HepG2 (cell line): ENCODE results near the gene CIAO3. TPM values are rescaled to one million over a fixed set of nuclear protein-coding genes. Genes with fewer than 3 reads are reported as not detected.
A peak's percentile ranks its signal among the peaks of the same experiment; 100 is the strongest.

Experiments
- CCDC6 ChIP-seq: sonication (generic); formaldehyde crosslinking; IDR thresholded peaks from 2 replicates; pipeline ENCODE4 v1.8.1; 2022; ENCODE audit warnings: mild to moderate bottlenecking, missing genetic modification reagents, moderate library complexity
- DNMT1 ChIP-seq: sonication (generic); formaldehyde crosslinking; IDR thresholded peaks from 2 replicates; pipeline ENCODE4 v1.5.1; 2020; ENCODE audit warnings: mild to moderate bottlenecking, missing genetic modification reagents
- NAIF1 ChIP-seq: sonication (generic); formaldehyde crosslinking; IDR thresholded peaks from 2 replicates; pipeline ENCODE4 v1.5.0; 2020; ENCODE audit warnings: mild to moderate bottlenecking, missing genetic modification reagents, borderline replicate concordance
- SPEN ChIP-seq: sonication (generic); formaldehyde crosslinking; IDR thresholded peaks from 2 replicates; pipeline ENCODE4 v1.5.1; 2020; ENCODE audit warnings: low read depth, mild to moderate bottlenecking, missing genetic modification reagents
- TAF15 ChIP-seq: fragments of 200-400 bp; formaldehyde crosslinking; IDR thresholded peaks from one replicate; pipeline ENCODE4 v1.6.1; 2018; ENCODE audit warnings: mild to moderate bottlenecking, low read depth, low read length; ENCODE audit not compliant: poor library complexity, severe bottlenecking
- TFAP4 ChIP-seq: sonication (generic); IDR thresholded peaks from 2 replicates; pipeline ENCODE4 v1.6.1; 2016; ENCODE audit warnings: low read depth, borderline replicate concordance
- ZC3H13 ChIP-seq: sonication (generic); formaldehyde crosslinking; IDR thresholded peaks from 2 replicates; pipeline ENCODE4 v1.8.1; 2023; ENCODE audit warnings: mild to moderate bottlenecking, missing genetic modification reagents, moderate library complexity
- ZNF263 ChIP-seq: sonication (generic); formaldehyde crosslinking; IDR thresholded peaks from 2 replicates; pipeline ENCODE4 v1.4.0; 2020; ENCODE audit warnings: missing genetic modification reagents
- ZNF572 ChIP-seq: sonication (generic); formaldehyde crosslinking; IDR thresholded peaks from 2 replicates; pipeline ENCODE4 v1.5.1; 2020; ENCODE audit warnings: mild to moderate bottlenecking, missing genetic modification reagents
- polyA plus RNA-seq, 8 experiments: library from polyadenylated mRNA; depleted of rRNA in 3 of 8; stranded (reverse) in 7 of 8; unstranded in 1 of 8; fragments of >200 nt; fragmentation: Illumina TruSeq in 4 of 8; extraction: Trizol in 4 of 8; gene quantifications; 2 replicates each; pipeline versions ENCODE4 v1.2.1 to v1.2.3, GENCODE V29; 2011 to 2016; ENCODE audit warnings: low read depth in 4 of 8, missing spikeins in 1 of 8, mixed read lengths in 1 of 8; ENCODE audit not compliant: insufficient read depth in 1 of 8
- total RNA-seq, 5 experiments: library from RNA; depleted of rRNA; stranded (reverse); fragments of >200 nt; fragmentation: Illumina TruSeq; extraction: Trizol; gene quantifications; 2 replicates each; pipeline ENCODE4 v1.2.3, GENCODE V29; 2016; ENCODE audit warnings: low read depth in 1 of 5
- TF ChIP-seq, protein P1 (sequence below): sonication (generic); formaldehyde crosslinking; IDR thresholded peaks from 2 replicates; pipeline ENCODE4 v1.4.0; 2020; ENCODE audit warnings: missing genetic modification reagents, borderline replicate concordance
- TF ChIP-seq, protein P2 (sequence below): sonication (generic); formaldehyde crosslinking; IDR thresholded peaks from 2 replicates; pipeline ENCODE4 v1.9.0; 2021; ENCODE audit warnings: mild to moderate bottlenecking, missing genetic modification reagents
- TF ChIP-seq, protein P3 (sequence below): IDR thresholded peaks from 2 replicates; pipeline ENCODE4 v1.6.1; 2016; ENCODE audit warnings: mild to moderate bottlenecking
- TF ChIP-seq, protein P4 (sequence below): sonication (generic); formaldehyde crosslinking; IDR thresholded peaks from 2 replicates; pipeline ENCODE4 v1.5.1; 2020; ENCODE audit warnings: missing genetic modification reagents, mild to moderate bottlenecking, borderline replicate concordance

CIAO3 gene
- total and polyA plus RNA-seq, 2 of the 13 experiments (the other 11 are each of a cell fraction or from before 2014, with no cell fraction given): 21.7 to 25.0 TPM

- TF ChIP-seq, protein P1, sequence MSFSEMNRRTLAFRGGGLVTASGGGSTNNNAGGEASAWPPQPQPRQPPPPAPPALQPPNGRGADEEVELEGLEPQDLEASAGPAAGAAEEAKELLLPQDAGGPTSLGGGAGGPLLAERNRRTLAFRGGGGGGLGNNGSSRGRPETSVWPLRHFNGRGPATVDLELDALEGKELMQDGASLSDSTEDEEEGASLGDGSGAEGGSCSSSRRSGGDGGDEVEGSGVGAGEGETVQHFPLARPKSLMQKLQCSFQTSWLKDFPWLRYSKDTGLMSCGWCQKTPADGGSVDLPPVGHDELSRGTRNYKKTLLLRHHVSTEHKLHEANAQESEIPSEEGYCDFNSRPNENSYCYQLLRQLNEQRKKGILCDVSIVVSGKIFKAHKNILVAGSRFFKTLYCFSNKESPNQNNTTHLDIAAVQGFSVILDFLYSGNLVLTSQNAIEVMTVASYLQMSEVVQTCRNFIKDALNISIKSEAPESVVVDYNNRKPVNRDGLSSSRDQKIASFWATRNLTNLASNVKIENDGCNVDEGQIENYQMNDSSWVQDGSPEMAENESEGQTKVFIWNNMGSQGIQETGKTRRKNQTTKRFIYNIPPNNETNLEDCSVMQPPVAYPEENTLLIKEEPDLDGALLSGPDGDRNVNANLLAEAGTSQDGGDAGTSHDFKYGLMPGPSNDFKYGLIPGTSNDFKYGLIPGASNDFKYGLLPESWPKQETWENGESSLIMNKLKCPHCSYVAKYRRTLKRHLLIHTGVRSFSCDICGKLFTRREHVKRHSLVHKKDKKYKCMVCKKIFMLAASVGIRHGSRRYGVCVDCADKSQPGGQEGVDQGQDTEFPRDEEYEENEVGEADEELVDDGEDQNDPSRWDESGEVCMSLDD (CRISPR knock-in tag): 0 out of 2 replicates have a peak, but pooled peaks have one; percentile 40
- TF ChIP-seq, protein P2, sequence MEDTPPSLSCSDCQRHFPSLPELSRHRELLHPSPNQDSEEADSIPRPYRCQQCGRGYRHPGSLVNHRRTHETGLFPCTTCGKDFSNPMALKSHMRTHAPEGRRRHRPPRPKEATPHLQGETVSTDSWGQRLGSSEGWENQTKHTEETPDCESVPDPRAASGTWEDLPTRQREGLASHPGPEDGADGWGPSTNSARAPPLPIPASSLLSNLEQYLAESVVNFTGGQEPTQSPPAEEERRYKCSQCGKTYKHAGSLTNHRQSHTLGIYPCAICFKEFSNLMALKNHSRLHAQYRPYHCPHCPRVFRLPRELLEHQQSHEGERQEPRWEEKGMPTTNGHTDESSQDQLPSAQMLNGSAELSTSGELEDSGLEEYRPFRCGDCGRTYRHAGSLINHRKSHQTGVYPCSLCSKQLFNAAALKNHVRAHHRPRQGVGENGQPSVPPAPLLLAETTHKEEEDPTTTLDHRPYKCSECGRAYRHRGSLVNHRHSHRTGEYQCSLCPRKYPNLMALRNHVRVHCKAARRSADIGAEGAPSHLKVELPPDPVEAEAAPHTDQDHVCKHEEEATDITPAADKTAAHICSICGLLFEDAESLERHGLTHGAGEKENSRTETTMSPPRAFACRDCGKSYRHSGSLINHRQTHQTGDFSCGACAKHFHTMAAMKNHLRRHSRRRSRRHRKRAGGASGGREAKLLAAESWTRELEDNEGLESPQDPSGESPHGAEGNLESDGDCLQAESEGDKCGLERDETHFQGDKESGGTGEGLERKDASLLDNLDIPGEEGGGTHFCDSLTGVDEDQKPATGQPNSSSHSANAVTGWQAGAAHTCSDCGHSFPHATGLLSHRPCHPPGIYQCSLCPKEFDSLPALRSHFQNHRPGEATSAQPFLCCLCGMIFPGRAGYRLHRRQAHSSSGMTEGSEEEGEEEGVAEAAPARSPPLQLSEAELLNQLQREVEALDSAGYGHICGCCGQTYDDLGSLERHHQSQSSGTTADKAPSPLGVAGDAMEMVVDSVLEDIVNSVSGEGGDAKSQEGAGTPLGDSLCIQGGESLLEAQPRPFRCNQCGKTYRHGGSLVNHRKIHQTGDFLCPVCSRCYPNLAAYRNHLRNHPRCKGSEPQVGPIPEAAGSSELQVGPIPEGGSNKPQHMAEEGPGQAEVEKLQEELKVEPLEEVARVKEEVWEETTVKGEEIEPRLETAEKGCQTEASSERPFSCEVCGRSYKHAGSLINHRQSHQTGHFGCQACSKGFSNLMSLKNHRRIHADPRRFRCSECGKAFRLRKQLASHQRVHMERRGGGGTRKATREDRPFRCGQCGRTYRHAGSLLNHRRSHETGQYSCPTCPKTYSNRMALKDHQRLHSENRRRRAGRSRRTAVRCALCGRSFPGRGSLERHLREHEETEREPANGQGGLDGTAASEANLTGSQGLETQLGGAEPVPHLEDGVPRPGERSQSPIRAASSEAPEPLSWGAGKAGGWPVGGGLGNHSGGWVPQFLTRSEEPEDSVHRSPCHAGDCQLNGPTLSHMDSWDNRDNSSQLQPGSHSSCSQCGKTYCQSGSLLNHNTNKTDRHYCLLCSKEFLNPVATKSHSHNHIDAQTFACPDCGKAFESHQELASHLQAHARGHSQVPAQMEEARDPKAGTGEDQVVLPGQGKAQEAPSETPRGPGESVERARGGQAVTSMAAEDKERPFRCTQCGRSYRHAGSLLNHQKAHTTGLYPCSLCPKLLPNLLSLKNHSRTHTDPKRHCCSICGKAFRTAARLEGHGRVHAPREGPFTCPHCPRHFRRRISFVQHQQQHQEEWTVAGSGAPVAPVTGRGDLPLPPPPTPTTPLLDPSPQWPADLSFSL (CRISPR knock-in tag): no peak
- TF ChIP-seq, protein P3, sequence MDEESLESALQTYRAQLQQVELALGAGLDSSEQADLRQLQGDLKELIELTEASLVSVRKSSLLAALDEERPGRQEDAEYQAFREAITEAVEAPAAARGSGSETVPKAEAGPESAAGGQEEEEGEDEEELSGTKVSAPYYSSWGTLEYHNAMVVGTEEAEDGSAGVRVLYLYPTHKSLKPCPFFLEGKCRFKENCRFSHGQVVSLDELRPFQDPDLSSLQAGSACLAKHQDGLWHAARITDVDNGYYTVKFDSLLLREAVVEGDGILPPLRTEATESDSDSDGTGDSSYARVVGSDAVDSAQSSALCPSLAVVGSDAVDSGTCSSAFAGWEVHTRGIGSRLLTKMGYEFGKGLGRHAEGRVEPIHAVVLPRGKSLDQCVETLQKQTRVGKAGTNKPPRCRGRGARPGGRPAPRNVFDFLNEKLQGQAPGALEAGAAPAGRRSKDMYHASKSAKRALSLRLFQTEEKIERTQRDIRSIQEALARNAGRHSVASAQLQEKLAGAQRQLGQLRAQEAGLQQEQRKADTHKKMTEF (CRISPR knock-in tag): no peak
- TF ChIP-seq TFAP4 (no peak), SPEN (CRISPR knock-in tag) (no peak; the same call in 1 of the 2 replicates), TAF15 (no peak), NAIF1 (no peak), ZNF572 (CRISPR knock-in tag) (no peak), ZNF263 (CRISPR knock-in tag) (0 out of 2 replicates have a peak, but pooled peaks have one; percentile 46), DNMT1 (CRISPR knock-in tag) (no peak), CCDC6 (CRISPR knock-in tag) (peak; percentile 69; the same call in 1 of the 2 replicates), ZC3H13 (0 out of 2 replicates have a peak, but pooled peaks have one; percentile 45)
- TF ChIP-seq, protein P4, sequence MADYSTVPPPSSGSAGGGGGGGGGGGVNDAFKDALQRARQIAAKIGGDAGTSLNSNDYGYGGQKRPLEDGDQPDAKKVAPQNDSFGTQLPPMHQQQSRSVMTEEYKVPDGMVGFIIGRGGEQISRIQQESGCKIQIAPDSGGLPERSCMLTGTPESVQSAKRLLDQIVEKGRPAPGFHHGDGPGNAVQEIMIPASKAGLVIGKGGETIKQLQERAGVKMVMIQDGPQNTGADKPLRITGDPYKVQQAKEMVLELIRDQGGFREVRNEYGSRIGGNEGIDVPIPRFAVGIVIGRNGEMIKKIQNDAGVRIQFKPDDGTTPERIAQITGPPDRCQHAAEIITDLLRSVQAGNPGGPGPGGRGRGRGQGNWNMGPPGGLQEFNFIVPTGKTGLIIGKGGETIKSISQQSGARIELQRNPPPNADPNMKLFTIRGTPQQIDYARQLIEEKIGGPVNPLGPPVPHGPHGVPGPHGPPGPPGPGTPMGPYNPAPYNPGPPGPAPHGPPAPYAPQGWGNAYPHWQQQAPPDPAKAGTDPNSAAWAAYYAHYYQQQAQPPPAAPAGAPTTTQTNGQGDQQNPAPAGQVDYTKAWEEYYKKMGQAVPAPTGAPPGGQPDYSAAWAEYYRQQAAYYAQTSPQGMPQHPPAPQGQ (CRISPR knock-in tag): no peak
Observed at GRCh38 chr16:700684-701584, 39.9 kb downstream of the CIAO3 start (continued).
